NCI-H1092 treated with DMSO at 0.1 percent for 48 hours (cell line): ENCODE data around the gene RPH3AL.
A peak's percentile ranks its signal among the peaks of the same experiment; 100 is the strongest.
"Not testable (repeated sequence)": the region's sequence is repeated elsewhere in the genome, so short reads cannot be mapped to it uniquely, and the experiment has no call there.

Experiments used
- DNase-seq: peaks from one replicate; lab custom pipeline; 2025; lab: John Stamatoyannopoulos, UW

RPH3AL gene

GRCh38 chr17:379531-380465, 27.2 kb upstream of the RPH3AL start:
- DNase-seq = no peak

DNA sequence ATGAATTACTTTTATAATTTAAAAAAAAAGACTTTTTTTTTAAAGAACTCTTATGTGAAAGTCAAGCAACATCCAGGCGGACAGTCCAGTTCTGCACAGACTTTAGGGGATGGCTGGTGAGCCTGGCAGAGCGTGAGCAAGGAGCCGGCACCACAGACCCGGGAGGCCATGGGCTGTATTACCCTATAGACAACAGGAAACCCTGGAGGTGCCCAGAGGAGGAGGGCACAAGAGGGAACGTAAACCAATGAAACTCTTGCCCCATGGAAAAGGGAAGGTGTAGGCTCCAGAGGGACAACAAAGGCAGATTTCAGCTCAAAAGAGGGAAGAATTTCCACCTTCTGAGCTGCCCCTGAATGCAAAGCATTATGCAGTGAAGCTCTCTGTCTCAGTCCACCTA, 25.5 kb upstream of the RPH3AL start:
- no peak for DNase-seq

DNA sequence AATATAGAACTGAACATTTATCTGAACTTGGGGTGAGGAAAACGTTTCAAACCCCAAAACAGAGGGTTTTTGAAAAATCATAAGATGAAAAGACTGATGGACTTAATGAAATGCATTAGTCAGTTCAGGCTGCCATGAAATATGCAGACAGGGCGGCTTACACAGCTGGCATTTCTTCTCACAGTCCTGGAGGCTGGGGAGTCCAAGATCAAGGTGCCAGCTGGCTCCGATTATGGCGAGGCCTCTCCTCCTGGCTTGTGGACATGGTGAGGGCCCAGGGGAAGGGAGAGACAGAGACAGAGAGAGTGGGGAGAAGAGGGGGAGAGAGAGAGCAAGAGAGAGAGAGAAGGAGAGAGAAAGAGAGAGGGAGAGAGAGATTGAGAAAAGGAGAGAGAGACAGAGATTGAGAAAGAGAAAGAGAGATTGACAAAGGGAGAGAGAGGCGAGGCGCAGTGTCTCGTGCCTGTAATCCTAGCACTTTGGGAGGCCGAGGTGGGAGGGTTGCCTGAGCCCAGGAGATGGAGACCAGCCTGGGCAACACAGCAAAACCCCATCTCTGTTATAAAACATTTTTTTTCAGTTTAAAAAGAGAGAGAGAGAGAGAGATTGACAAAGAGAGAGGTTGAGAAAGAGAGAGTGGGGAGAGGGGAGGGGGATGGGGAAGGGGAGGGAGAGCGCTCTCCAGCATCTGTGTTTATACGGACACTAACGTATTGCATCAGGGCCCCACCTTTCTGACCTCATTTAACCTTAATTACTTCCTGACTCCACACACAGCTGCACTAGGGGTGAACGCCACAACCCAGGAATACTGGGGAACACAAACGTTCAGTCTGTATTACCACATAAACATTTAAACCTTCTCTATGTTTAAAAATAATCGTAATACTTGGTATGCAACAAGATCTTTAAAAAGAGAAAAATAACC, 24.6 kb upstream of the RPH3AL start:
- DNase-seq = no peak

DNA sequence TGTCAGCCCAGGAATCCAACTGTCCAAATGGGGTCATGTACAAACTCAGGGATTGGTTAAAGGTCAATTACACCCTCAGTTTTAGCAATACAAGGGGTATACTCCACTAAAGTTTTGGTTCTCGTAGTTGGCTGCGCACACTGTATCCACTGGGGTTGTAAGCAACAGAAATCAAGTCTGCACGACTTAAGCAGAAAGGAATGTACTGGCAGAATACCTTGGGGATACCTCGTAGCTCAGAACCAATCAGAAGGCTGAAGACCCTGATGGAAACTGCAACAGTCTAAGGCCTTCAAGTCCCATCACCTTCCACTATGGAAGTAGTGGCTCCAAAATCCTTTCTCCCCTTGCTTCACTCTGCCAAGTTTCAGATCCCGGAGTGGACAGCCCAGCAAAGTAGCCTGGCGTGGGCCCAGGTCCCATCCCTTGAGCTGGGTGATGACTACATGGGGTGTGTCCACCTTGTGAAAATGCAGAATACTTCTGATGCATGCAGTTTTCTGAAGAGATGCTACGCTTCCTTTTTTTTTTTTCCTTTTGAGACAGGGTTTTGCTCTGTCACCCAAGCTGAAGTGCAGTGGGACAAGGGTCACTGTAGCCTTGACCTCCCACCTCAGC, 21.1 kb upstream of the RPH3AL start:
- DNase-seq = no peak

- DNase-seq = no peak
Observed at GRCh38 chr17:372157-373152, 19.8 kb upstream of the RPH3AL start.

GRCh38 chr17:371583-371982, 19.0 kb upstream of the RPH3AL start:
- no peak for DNase-seq

DNA sequence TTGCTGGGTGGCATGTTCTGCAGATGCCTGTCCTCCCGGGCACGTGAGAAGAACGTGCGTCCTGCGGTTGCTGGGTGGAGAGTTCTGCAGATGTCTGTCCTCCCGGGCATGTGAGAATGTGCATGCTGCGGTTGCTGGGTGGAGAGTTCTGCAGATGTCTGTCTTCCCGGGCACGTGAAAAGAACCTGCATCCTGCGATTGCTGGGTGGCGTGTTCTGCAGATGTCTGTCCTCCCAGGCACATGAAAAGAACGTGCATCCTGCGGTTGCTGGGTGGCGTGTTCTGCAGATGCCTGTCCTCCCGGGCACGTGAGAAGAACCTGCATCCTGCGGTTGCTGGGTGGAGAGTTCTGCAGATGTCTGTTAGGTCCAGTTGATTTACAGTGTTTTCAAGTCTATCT, 15.0 kb upstream of the RPH3AL start:
- not testable (repeated sequence) for DNase-seq

GRCh38 chr17:366657-367615, 14.3 kb upstream of the RPH3AL start:
- DNase-seq = not testable (repeated sequence)

- no peak for DNase-seq
Observed at GRCh38 chr17:364766-365165, 12.2 kb upstream of the RPH3AL start.

- DNase-seq = no peak
Observed at GRCh38 chr17:364308-364707, 11.7 kb upstream of the RPH3AL start.

DNA sequence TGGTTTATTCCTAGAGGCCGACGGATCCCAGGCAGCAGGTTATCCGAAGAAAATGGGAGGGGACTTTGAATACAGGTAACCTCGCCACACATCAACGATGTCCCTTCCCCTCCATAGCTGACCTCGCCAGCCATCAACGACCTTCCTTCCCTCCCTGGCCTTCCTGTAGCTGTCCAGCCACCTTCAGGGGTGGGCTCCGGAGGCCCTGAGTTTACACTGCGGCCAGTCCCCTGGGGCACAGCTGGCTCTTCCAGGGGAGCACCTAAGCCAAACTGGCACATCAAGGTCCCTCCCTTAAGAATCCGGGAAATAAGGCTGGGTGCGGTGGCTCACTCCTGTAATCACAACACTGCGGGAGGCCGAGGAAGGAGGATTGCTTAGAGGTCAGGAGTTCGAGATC, 10.1 kb upstream of the RPH3AL start:
- no peak for DNase-seq

- no peak for DNase-seq
Observed at GRCh38 chr17:360092-360750, 7.6 kb upstream of the RPH3AL start.

- DNase-seq = no peak
Observed at GRCh38 chr17:358491-359151, 6.0 kb upstream of the RPH3AL start.

DNA sequence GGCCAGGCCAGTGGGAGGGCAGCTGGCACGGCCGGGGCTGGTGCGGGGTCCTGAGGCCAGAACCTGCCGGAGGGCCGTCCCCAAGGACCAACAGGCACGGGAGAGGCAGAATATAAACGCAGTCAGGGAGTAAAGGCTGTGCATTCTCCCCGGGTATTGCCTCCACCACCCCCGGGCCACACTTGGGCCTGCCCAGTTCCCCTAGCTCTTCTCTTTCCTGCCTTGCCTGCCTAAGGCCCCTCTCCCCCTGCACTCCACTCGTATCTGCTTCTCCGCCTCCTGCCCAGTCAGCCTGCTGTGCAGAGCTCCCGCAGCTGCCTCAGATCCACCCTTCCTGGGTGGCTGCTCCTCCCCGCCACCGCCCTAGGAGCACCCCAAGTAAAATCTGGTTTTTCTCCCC, 5.0 kb upstream of the RPH3AL start:
- DNase-seq = peak; percentile 15

- DNase-seq = no peak
Observed at GRCh38 chr17:356671-357434, 4.2 kb upstream of the RPH3AL start.

GRCh38 chr17:354651-355556, 2.3 kb upstream of the RPH3AL start:
- DNase-seq = no peak

- DNase-seq = no peak
Observed at GRCh38 chr17:353838-354234, 1.2 kb upstream of the RPH3AL start.
